Activated CD8-positive, alpha-beta memory T cell treated with anti-CD3 and anti-CD28 coated beads for 1 hour (primary cell): ENCODE data around the gene TUBA4B.
"Not testable (repeated sequence)": the region's sequence is repeated elsewhere in the genome, so short reads cannot be mapped to it uniquely, and the experiment has no call there.

Experiments
- DNase-seq, 2 donors: peaks; one replicate each; pipeline ENCODE4 v3.0.0-alpha.2; 2020; ENCODE audit warnings: low read depth in 1 of 2; ENCODE audit errors: extremely low read depth in 1 of 2

Gene TUBA4B

GRCh38 chr2:219247678-219248642 is 5.1 kb upstream of the TUBA4B start:
- no peak for DNase-seq

GRCh38 chr2:219248845-219249202 is 4.2 kb upstream of the TUBA4B start:
- no peak for DNase-seq

- no peak for DNase-seq
These were observed 3.7 kb upstream of the TUBA4B start for GRCh38 chr2:219249203-219249980.

GRCh38 chr2:219250049-219250781 is 2.8 kb upstream of the TUBA4B start:
- no peak for DNase-seq

- DNase-seq: no peak
These were observed 1.4 kb upstream of the TUBA4B start for GRCh38 chr2:219251656-219252055.

GRCh38 chr2:219252084-219252483 is 959 bp upstream of the TUBA4B start:
- DNase-seq: no peak

GRCh38 chr2:219252570-219252899 is 508 bp upstream of the TUBA4B start:
- DNase-seq: no peak

GRCh38 chr2:219253753-219254589 is 928 bp downstream of the TUBA4B start, which contains the start of gene TUBA4A:
TSS of gene TUBA4A (minus strand) at chr2:219253918. CDS start at chr2:219253858, 60 bp downstream.
- peak; percentile 69 to 90 for DNase-seq

- no peak for DNase-seq
These were observed 1.7 kb downstream of the TUBA4B start for GRCh38 chr2:219254590-219255201.

GRCh38 chr2:219258942-219259341 is 5.9 kb downstream of the TUBA4B start:
- not testable (repeated sequence) for DNase-seq

GRCh38 chr2:219261024-219261855 is 8.2 kb downstream of the TUBA4B start:
- DNase-seq: no peak

GRCh38 chr2:219266232-219266631 is 13.2 kb downstream of the TUBA4B start:
- no peak for DNase-seq

- no peak for DNase-seq
These were observed 13.8 kb downstream of the TUBA4B start for GRCh38 chr2:219266886-219267285.

- no peak for DNase-seq
These were observed 15.3 kb downstream of the TUBA4B start for GRCh38 chr2:219268294-219268693.

GRCh38 chr2:219269362-219270054 is 16.5 kb downstream of the TUBA4B start:
- DNase-seq: no peak

- DNase-seq: no peak
These were observed 17.0 kb downstream of the TUBA4B start for GRCh38 chr2:219270055-219270372.

- no peak for DNase-seq
These were observed 18.0 kb downstream of the TUBA4B start for GRCh38 chr2:219271021-219271420.

GRCh38 chr2:219272356-219272755 is 19.3 kb downstream of the TUBA4B start:
- no peak for DNase-seq

- DNase-seq: no peak
These were observed 20.0 kb downstream of the TUBA4B start for GRCh38 chr2:219272995-219273394.
